ENCODE data around the gene RAPGEF3. TPM values are rescaled to one million over a fixed set of nuclear protein-coding genes. Genes with fewer than 3 reads are reported as not detected.

Gene RAPGEF3
- total and polyA plus RNA-seq, 2 of the 13 experiments (the other 11 are each of a cell fraction or from before 2014, with no cell fraction given), result 0.07 TPM

DNA sequence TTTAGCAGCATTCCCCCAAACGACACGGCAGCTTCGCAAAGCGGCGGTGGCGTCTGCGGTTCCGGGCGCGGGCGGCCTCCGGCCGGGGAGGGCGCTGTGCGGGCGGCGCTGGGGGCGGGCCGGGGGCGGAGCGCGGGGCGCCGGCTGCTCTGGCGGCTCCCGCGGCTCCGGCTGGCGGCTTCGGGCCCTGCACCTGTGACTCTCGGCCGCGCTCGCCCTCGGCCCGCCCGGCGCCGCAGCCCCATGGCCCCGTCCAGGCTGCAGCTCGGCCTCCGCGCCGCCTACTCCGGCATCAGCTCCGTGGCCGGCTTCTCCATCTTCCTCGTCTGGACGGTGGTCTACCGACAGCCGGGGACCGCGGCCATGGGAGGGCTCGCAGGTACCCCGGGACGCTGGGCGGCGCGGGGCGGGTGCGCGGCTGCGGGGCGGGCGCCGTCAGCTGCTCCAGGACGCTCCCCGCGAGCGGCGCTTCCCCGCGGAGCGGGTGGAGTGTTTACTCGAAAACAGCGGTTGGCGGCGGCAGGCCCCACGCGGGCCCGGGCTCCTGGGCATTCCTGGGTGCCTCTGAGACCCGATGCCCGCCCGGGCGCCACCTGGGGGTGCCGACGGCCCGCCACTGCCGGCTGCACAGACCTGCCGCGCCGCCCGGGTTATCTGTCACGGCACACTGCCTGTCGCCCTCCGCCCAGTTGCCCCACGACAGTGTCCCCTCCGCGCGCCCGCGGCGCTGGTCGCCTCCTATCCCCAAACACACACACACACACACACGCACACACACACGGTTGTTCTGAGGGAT lies 14.6 kb upstream of the RAPGEF3 start, which contains the start of gene SLC48A1 (continued):
- TF ChIP-seq, protein P1, sequence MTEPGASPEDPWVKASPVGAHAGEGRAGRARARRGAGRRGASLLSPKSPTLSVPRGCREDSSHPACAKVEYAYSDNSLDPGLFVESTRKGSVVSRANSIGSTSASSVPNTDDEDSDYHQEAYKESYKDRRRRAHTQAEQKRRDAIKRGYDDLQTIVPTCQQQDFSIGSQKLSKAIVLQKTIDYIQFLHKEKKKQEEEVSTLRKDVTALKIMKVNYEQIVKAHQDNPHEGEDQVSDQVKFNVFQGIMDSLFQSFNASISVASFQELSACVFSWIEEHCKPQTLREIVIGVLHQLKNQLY (CRISPR knock-in tag; IDR thresholded peaks at IDR 0.05), result no peak
- no peak for TF ChIP-seq CHD4 (IDR thresholded peaks at IDR 0.05; ENCODE audit: borderline replicate concordance, low read length)
- TF ChIP-seq, protein P2, sequence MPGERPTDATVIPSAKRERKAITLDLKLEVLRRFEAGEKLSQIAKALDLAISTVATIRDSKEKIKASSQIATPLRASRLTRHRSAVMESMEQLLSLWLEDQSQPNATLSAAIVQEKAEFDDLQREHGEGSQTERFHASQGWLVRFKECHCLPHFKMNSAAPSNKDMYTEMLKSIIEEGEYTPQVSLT (CRISPR knock-in tag; IDR thresholded peaks at IDR 0.05; ENCODE audit: borderline replicate concordance, low read depth), result no peak
- TF ChIP-seq YY1 (IDR thresholded peaks at IDR 0.05; ENCODE audit: insufficient read depth, insufficient replicate concordance, low read depth, low read length), result no peak
- no peak for TF ChIP-seq KMT2B (CRISPR knock-in tag; IDR thresholded peaks at IDR 0.05)
- no peak for TF ChIP-seq CEBPB (IDR thresholded peaks at IDR 0.05; ENCODE audit: borderline replicate concordance, low read depth, low read length)
- TF ChIP-seq SMC3 (IDR thresholded peaks at IDR 0.05; ENCODE audit: low read length), result no peak
- TF ChIP-seq GATAD2A (CRISPR knock-in tag; IDR thresholded peaks at IDR 0.05), result no peak
- TF ChIP-seq PPARG (CRISPR knock-in tag; conservative IDR thresholded peaks at IDR 0.05), result no peak
- TF ChIP-seq, protein P3, sequence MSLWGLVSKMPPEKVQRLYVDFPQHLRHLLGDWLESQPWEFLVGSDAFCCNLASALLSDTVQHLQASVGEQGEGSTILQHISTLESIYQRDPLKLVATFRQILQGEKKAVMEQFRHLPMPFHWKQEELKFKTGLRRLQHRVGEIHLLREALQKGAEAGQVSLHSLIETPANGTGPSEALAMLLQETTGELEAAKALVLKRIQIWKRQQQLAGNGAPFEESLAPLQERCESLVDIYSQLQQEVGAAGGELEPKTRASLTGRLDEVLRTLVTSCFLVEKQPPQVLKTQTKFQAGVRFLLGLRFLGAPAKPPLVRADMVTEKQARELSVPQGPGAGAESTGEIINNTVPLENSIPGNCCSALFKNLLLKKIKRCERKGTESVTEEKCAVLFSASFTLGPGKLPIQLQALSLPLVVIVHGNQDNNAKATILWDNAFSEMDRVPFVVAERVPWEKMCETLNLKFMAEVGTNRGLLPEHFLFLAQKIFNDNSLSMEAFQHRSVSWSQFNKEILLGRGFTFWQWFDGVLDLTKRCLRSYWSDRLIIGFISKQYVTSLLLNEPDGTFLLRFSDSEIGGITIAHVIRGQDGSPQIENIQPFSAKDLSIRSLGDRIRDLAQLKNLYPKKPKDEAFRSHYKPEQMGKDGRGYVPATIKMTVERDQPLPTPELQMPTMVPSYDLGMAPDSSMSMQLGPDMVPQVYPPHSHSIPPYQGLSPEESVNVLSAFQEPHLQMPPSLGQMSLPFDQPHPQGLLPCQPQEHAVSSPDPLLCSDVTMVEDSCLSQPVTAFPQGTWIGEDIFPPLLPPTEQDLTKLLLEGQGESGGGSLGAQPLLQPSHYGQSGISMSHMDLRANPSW (CRISPR knock-in tag; IDR thresholded peaks at IDR 0.05; ENCODE audit: borderline replicate concordance), result no peak
- TF ChIP-seq, protein P4, sequence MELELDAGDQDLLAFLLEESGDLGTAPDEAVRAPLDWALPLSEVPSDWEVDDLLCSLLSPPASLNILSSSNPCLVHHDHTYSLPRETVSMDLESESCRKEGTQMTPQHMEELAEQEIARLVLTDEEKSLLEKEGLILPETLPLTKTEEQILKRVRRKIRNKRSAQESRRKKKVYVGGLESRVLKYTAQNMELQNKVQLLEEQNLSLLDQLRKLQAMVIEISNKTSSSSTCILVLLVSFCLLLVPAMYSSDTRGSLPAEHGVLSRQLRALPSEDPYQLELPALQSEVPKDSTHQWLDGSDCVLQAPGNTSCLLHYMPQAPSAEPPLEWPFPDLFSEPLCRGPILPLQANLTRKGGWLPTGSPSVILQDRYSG (CRISPR knock-in tag; IDR thresholded peaks at IDR 0.05), result no peak
- no peak for TF ChIP-seq ZNF335 (CRISPR knock-in tag; IDR thresholded peaks at IDR 0.05)
- TF ChIP-seq ZBTB7A (CRISPR knock-in tag; IDR thresholded peaks at IDR 0.05), result no peak
- TF ChIP-seq, protein P5, sequence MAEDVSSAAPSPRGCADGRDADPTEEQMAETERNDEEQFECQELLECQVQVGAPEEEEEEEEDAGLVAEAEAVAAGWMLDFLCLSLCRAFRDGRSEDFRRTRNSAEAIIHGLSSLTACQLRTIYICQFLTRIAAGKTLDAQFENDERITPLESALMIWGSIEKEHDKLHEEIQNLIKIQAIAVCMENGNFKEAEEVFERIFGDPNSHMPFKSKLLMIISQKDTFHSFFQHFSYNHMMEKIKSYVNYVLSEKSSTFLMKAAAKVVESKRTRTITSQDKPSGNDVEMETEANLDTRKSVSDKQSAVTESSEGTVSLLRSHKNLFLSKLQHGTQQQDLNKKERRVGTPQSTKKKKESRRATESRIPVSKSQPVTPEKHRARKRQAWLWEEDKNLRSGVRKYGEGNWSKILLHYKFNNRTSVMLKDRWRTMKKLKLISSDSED (CRISPR knock-in tag; IDR thresholded peaks at IDR 0.05), result no peak
- no peak for TF ChIP-seq KDM1A (CRISPR knock-in tag; IDR thresholded peaks at IDR 0.05)
- no peak for TF ChIP-seq HNF4G (IDR thresholded peaks at IDR 0.05; ENCODE audit: borderline replicate concordance, low read depth, low read length)
- TF ChIP-seq HNF4G (CRISPR knock-in tag; IDR thresholded peaks at IDR 0.05; ENCODE audit: borderline replicate concordance, low read depth), result no peak
- TF ChIP-seq ZNF124 (CRISPR knock-in tag; IDR thresholded peaks at IDR 0.05), result no peak
- no peak for TF ChIP-seq WIZ (CRISPR knock-in tag; IDR thresholded peaks at IDR 0.05)
- TF ChIP-seq RELA (CRISPR knock-in tag; IDR thresholded peaks at IDR 0.05), result no peak
- TF ChIP-seq SIX1 (CRISPR knock-in tag; IDR thresholded peaks at IDR 0.05; ENCODE audit: borderline replicate concordance), result no peak
- no peak for TF ChIP-seq MTF2 (CRISPR knock-in tag; IDR thresholded peaks at IDR 0.05; ENCODE audit: borderline replicate concordance)
- TF ChIP-seq ZNF761 (CRISPR knock-in tag; conservative IDR thresholded peaks at IDR 0.05), result no peak
- TF ChIP-seq, protein P6, sequence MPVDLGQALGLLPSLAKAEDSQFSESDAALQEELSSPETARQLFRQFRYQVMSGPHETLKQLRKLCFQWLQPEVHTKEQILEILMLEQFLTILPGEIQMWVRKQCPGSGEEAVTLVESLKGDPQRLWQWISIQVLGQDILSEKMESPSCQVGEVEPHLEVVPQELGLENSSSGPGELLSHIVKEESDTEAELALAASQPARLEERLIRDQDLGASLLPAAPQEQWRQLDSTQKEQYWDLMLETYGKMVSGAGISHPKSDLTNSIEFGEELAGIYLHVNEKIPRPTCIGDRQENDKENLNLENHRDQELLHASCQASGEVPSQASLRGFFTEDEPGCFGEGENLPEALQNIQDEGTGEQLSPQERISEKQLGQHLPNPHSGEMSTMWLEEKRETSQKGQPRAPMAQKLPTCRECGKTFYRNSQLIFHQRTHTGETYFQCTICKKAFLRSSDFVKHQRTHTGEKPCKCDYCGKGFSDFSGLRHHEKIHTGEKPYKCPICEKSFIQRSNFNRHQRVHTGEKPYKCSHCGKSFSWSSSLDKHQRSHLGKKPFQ (CRISPR knock-in tag; IDR thresholded peaks at IDR 0.05; ENCODE audit: insufficient replicate concordance), result no peak
